Kidney (tissue), 14 donors: Measurements from ENCODE around the gene SAT1. TPM values are rescaled to one million over a fixed set of nuclear protein-coding genes. Genes with fewer than 3 reads are reported as not detected.

Experiments used
- DNase-seq, 5 donors: peaks; one replicate each; pipeline ENCODE4 v3.0.0-alpha.2; 2013 to 2020
- FAIRE-seq: peaks from 2 replicates; lab custom pipeline; 2012; peaks lifted over from hg19 to GRCh38; lab: Jason Lieb, UNC
- H3K27ac ChIP-seq, 2 donors: one replicate each; pipeline ENCODE4 v1.7.0; 2013; ENCODE audit warnings: low read depth in 2 of 2, low read length in 2 of 2, inconsistent platforms in 1 of 2
- H3K27me3 ChIP-seq: one replicate; pipeline ENCODE4 v1.7.1; 2013; ENCODE audit warnings: low read length, inconsistent platforms; ENCODE audit not compliant: control insufficient read depth, insufficient read depth
- H3K36me3 ChIP-seq, 3 donors: one replicate each; pipeline versions ENCODE4 v1.7.0 to v1.7.1; 2013; ENCODE audit warnings: low read length in 3 of 3, control low read depth in 1 of 3, inconsistent platforms in 1 of 3; ENCODE audit not compliant: insufficient read depth in 3 of 3, control insufficient read depth in 2 of 3
- H3K4me1 ChIP-seq, 3 donors: one replicate each; pipeline versions ENCODE4 v1.7.0 to v1.7.1; 2013; ENCODE audit warnings: low read length in 3 of 3, inconsistent platforms in 1 of 3, low read depth in 1 of 3; ENCODE audit not compliant: control insufficient read depth in 2 of 3, insufficient read depth in 2 of 3
- H3K4me3 ChIP-seq, 3 donors: one replicate each; pipeline versions ENCODE4 v1.7.0 to v1.8.1; 2013; ENCODE audit warnings: low read length in 3 of 3, control low read depth in 1 of 3, inconsistent platforms in 1 of 3
- H3K9ac ChIP-seq, 3 donors: one replicate each; pipeline versions ENCODE4 v1.7.0 to v1.7.1; 2013; ENCODE audit warnings: low read length in 3 of 3, control low read depth in 1 of 3, inconsistent platforms in 1 of 3
- H3K9me3 ChIP-seq, 3 donors: one replicate each; pipeline versions ENCODE4 v1.7.0 to v1.7.1; 2013; ENCODE audit warnings: low read length in 3 of 3, control low read depth in 1 of 3, inconsistent platforms in 1 of 3; ENCODE audit not compliant: control insufficient read depth in 2 of 3, insufficient read depth in 1 of 3
- CTCF ChIP-seq: IDR thresholded peaks from 3 replicates; pipeline ENCODE4 v1.5.1; 2012; ENCODE audit warnings: mild to moderate bottlenecking, moderate library complexity, borderline replicate concordance; ENCODE audit not compliant: insufficient read depth; ENCODE audit errors: extremely low read depth
- intact Hi-C: fragments of 100-400 bp; cut with DNase I; formaldehyde crosslinking; loops from one replicate; pipeline ENCODE4 v1.11.1; 2022
- polyA plus RNA-seq: library from polyadenylated mRNA; stranded (reverse); fragments of 350-450 nt; fragmentation: Illumina TruSeq; extraction: RNeasy Lipid Tissue Mini Kit (QIAGEN cat#74804); gene quantifications from one replicate; pipeline ENCODE4 v1.2.3, GENCODE V29; 2014; ENCODE audit warnings: low read depth, low replicate concordance; ENCODE audit not compliant: insufficient read depth
- total RNA-seq: library from RNA; stranded (reverse); fragmentation: NEBNext Ultra II Directional; extraction: Animal tissue kit (Norgen Biotek cat#: 25700); gene quantifications from one replicate; pipeline ENCODE4 v1.2.1, GENCODE V29; 2021
- donor health status: control.
- donor health status: control.
- donor health status: control.
- donor health status: control.
- donor health status: control.
- donor health status: DM: yes; HTN: yes; CAD: no.
- donor health status: Normal renal cell carcinoma (clear cell type).

SAT1 gene
- total and polyA plus RNA-seq, 2 donors from 2014 or later, result 417 to 574 TPM

GRCh38 chrX:23819385-23820234, 36.6 kb downstream of the SAT1 start:
- Histone ChIP-seq H3K27me3 (no peaks in the 10 kb centered on the region), H3K36me3 (no peaks in the 10 kb centered on the region), H3K9ac (no peak overlapping the region), H3K4me3 (no peak overlapping the region), H3K27ac (no peak overlapping the region), H3K9me3 (no peaks in the 10 kb centered on the region), H3K4me1 (no peaks in the 10 kb centered on the region)
- intact Hi-C loops, result no loop called here
- FAIRE-seq (no peak), DNase-seq (no peak)
- no peak for TF ChIP-seq CTCF

GRCh38 chrX:23820235-23820782, 37.3 kb downstream of the SAT1 start:
- Histone ChIP-seq H3K9ac (no peak overlapping the region), H3K9me3 (no peaks in the 10 kb centered on the region), H3K27ac (no peak overlapping the region), H3K4me3 (no peak overlapping the region), H3K4me1 (no peaks in the 10 kb centered on the region), H3K36me3 (no peaks in the 10 kb centered on the region), H3K27me3 (no peaks in the 10 kb centered on the region)
- DNase-seq (no peak), FAIRE-seq (no peak)
- intact Hi-C loops, result no loop called here
- TF ChIP-seq CTCF, result no peak

- Histone ChIP-seq H3K27ac (no peak overlapping the region), H3K9me3 (no peaks in the 10 kb centered on the region), H3K27me3 (peaks cover 4% of the 10 kb centered on the region), H3K9ac (no peak overlapping the region), H3K4me1 (no peaks in the 10 kb centered on the region), H3K36me3 (no peaks in the 10 kb centered on the region), H3K4me3 (no peak overlapping the region)
- intact Hi-C loops, result no loop called here
- no peak for TF ChIP-seq CTCF
- FAIRE-seq (no peak), DNase-seq (no peak)
Measured at GRCh38 chrX:23821847-23822246, 38.9 kb downstream of the SAT1 start.
